ENCODE data around the gene KDM4B. TPM values are rescaled to one million over a fixed set of nuclear protein-coding genes. Genes with fewer than 3 reads are reported as not detected.

The KDM4B gene
- total RNA-seq, 1 experiment from 2014 or later, result 35.9 TPM

- ChIA-PET RAD21 (ENCODE audit: low non-redundant PET in 1 of 2, low total read pairs in 2 of 2, uncharacterized antibody in 2 of 2, unreplicated experiment in 2 of 2) (no interaction called here), CTCF (no interaction called here), POLR2A (no interaction called here)
- no peak overlapping the region for H2AFZ ChIP-seq (ENCODE audit: low read depth, low read length, poor library complexity, severe bottlenecking)
- intact Hi-C loops (cut with micrococcal nuclease), result loop anchor here (1.0 kb wide), 1 partner anchor 324 kb away; no protein-coding TSS in a partner anchor
- H3K4me3 ChIP-seq (replicated peaks in 1 of 2; ENCODE audit: low read depth in 1 of 2, low read length in 2 of 2), result no peak overlapping the region
- no peak overlapping the region for H3K4me2 ChIP-seq (ENCODE audit: low read length)
- no peaks in the 10 kb centered on the region for H4K20me1 ChIP-seq (ENCODE audit: insufficient read depth)
- H3K36me3 ChIP-seq (ENCODE audit: control insufficient read depth in 1 of 2, insufficient read depth in 2 of 2, low read length in 2 of 2), result no peaks in the 10 kb centered on the region; a peak in 1 of 4 replicates
- no peaks in the 10 kb centered on the region for H3K9me2 ChIP-seq (ENCODE audit: insufficient read depth)
- ATAC-seq, result no peak
- TF ChIP-seq CEBPB (IDR thresholded peaks at IDR 0.05; ENCODE audit: low read depth), result no peak
- no peak for TF ChIP-seq ZBTB33 (IDR thresholded peaks at IDR 0.05; ENCODE audit: extremely low read depth, insufficient replicate concordance, low read length)
- no peak for TF ChIP-seq SP1 (IDR thresholded peaks at IDR 0.05; ENCODE audit: low read depth)
- TF ChIP-seq EGR1 (IDR thresholded peaks at IDR 0.05; ENCODE audit: low read depth), result no peak
- no peak for TF ChIP-seq POLR2A (IDR thresholded peaks at IDR 0.05; ENCODE audit: borderline replicate concordance, extremely low read depth, insufficient read depth, insufficient read length)
- TF ChIP-seq SRF (IDR thresholded peaks at IDR 0.05; ENCODE audit: low read depth), result no peak
- TF ChIP-seq EZH2 (IDR thresholded peaks at IDR 0.05), result no peak
- TF ChIP-seq EZH2phosphoT487 (IDR thresholded peaks at IDR 0.05; ENCODE audit: borderline replicate concordance), result no peak
- no peak for TF ChIP-seq TCF7L2 (IDR thresholded peaks at IDR 0.05; ENCODE audit: borderline replicate concordance, extremely low read depth, insufficient read depth, insufficient read length)
- TF ChIP-seq ZFX (IDR thresholded peaks at IDR 0.05), result no peak
- TF ChIP-seq, protein P1, sequence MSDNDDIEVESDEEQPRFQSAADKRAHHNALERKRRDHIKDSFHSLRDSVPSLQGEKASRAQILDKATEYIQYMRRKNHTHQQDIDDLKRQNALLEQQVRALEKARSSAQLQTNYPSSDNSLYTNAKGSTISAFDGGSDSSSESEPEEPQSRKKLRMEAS (IDR thresholded peaks at IDR 0.05), result no peak
- no peak for TF ChIP-seq ZNF274 (IDR thresholded peaks at IDR 0.05; ENCODE audit: low read depth, low read length)
- TF ChIP-seq, protein P2, sequence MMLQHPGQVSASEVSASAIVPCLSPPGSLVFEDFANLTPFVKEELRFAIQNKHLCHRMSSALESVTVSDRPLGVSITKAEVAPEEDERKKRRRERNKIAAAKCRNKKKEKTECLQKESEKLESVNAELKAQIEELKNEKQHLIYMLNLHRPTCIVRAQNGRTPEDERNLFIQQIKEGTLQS (IDR thresholded peaks at IDR 0.05), result no peak
- TF ChIP-seq JUND (IDR thresholded peaks at IDR 0.05), result no peak
- TF ChIP-seq ELF1 (IDR thresholded peaks at IDR 0.05; ENCODE audit: borderline replicate concordance, low read depth), result no peak
- no peak for TF ChIP-seq CBX3 (IDR thresholded peaks at IDR 0.05; ENCODE audit: low read depth)
- TF ChIP-seq REST (IDR thresholded peaks at IDR 0.05; ENCODE audit: low read depth), result no peak
- no peak for TF ChIP-seq SIN3A (IDR thresholded peaks at IDR 0.05; ENCODE audit: low read depth)
- no peak for TF ChIP-seq RAD21 (IDR thresholded peaks at IDR 0.05; ENCODE audit: low read depth)
- no peak for TF ChIP-seq YY1 (IDR thresholded peaks at IDR 0.05; ENCODE audit: extremely low read depth, insufficient replicate concordance, low read depth, low read length)
- H3K27me3 ChIP-seq (ENCODE audit: insufficient read depth, low read length), result no peaks in the 10 kb centered on the region
- H3K79me2 ChIP-seq (ENCODE audit: insufficient read depth, low read length), result no peaks in the 10 kb centered on the region
- H3K9ac ChIP-seq (ENCODE audit: low read length), result no peak overlapping the region
- no peaks in the 10 kb centered on the region for H3K9me3 ChIP-seq (ENCODE audit: control insufficient read depth in 1 of 2, insufficient read depth in 1 of 2, low read depth in 1 of 2, low read length in 2 of 2)
- H3K27ac ChIP-seq (ENCODE audit: low read depth, low read length), result no peak overlapping the region
- no peak for DNase-seq (ENCODE audit: low read depth, low spot score)
- BruUV-seq (replicated peaks), result no TSS peak
- H3K4me1 ChIP-seq (ENCODE audit: control insufficient read depth in 1 of 2, insufficient read depth in 2 of 2, low read length in 2 of 2), result peaks cover 5 to 12% of the 10 kb centered on the region in 2 experiments; a peak in 3 of 4 replicates
These were observed 84.1 kb downstream of the KDM4B start for GRCh38 chr19:5052945-5053485.

Data from HCT116 (cell line).